HG02588 (cell line): ENCODE data around the gene BTNL3.
"Not testable (repeated sequence)": the region's sequence is repeated elsewhere in the genome, so short reads cannot be mapped to it uniquely, and the experiment has no call there.

ENCODE experiments used
- ATAC-seq: cut with Tn5 transposase; IDR thresholded peaks from one replicate; pipeline ENCODE4 v1.9.1; 2021; ENCODE audit warnings: mild to moderate bottlenecking, moderate library complexity; ENCODE audit not compliant: unreplicated experiment

Gene BTNL3

GRCh38 chr5:181017448-181017847, 28.8 kb downstream of the BTNL3 start:
- ATAC-seq: not testable (repeated sequence)

GRCh38 chr5:181020688-181021087, 32.0 kb downstream of the BTNL3 start:
- ATAC-seq: no peak

GRCh38 chr5:181024245-181025064, 35.8 kb downstream of the BTNL3 start:
- ATAC-seq: no peak

GRCh38 chr5:181027452-181028031, 38.9 kb downstream of the BTNL3 start:
- ATAC-seq: no peak

- no peak for ATAC-seq
Measured at GRCh38 chr5:181028032-181028819, 39.6 kb downstream of the BTNL3 start.

- ATAC-seq: no peak
Measured at GRCh38 chr5:181031716-181032115, 43.1 kb downstream of the BTNL3 start.

GRCh38 chr5:181035991-181036815, 47.6 kb downstream of the BTNL3 start:
- no peak for ATAC-seq

GRCh38 chr5:181036816-181037364, 48.2 kb downstream of the BTNL3 start:
- no peak for ATAC-seq

- no peak for ATAC-seq
Measured at GRCh38 chr5:181037365-181037861, 48.8 kb downstream of the BTNL3 start.

- no peak for ATAC-seq
Measured at GRCh38 chr5:181039471-181039870, 50.8 kb downstream of the BTNL3 start.

- no peak for ATAC-seq
Measured at GRCh38 chr5:181039931-181040630, 51.4 kb downstream of the BTNL3 start, which contains the start of gene BTNL9. BTNL9 (plus strand) TSS chr5:181040266; CDS start chr5:181045490, 5,224 bp downstream.

GRCh38 chr5:181040631-181040945, 51.9 kb downstream of the BTNL3 start:
- ATAC-seq: no peak

- no peak for ATAC-seq
Measured at GRCh38 chr5:181041043-181041442, 52.4 kb downstream of the BTNL3 start.

GRCh38 chr5:181042036-181042713, 53.5 kb downstream of the BTNL3 start:
- ATAC-seq: no peak

GRCh38 chr5:181042722-181043121, 54.1 kb downstream of the BTNL3 start:
- ATAC-seq: no peak

- no peak for ATAC-seq
Measured at GRCh38 chr5:181043285-181044092, 54.8 kb downstream of the BTNL3 start.

- no peak for ATAC-seq
Measured at GRCh38 chr5:181044093-181044599, 55.5 kb downstream of the BTNL3 start.

- ATAC-seq: no peak
Measured at GRCh38 chr5:181044662-181045305, 56.1 kb downstream of the BTNL3 start.
